ENCODE measurements around the gene ADRA1B.

DNA sequence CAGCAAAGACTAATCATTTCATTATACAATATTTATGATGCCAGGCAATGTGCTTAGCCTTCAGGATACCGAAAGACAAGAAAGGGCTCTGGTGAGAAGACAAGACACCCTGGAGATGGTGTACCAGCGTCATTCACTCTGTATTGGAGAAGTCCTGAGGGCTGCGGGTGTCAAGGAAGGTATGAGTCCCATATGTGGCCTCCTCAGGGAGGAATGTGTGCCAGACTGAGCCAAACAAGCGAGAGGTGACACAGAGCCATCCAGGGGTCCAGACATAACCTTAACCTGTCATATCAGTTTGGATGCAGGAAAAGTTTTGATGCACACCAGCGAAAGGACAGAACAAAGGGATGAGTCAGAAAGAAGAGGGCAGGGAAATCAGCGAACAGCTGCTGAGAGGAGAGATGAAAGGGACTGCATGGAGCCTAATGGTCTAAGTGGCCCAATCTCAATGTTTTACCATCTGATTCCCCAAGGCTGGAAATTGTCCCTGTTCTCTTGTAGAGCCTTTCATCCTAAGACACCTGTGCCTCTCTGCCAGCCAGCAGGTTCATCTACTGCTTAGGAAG lies 38.9 kb downstream of the ADRA1B start:
- TF ChIP-seq MYC (IDR thresholded peaks at IDR 0.05; ENCODE audit: low read depth, low read length) (no peak), POLR2A (IDR thresholded peaks at IDR 0.05; ENCODE audit: low read depth, low read length) (no peak), POLR2AphosphoS5 (IDR thresholded peaks at IDR 0.05; ENCODE audit: insufficient read depth, low read depth, low read length) (no peak)
- TF ChIP-seq, protein P1, sequence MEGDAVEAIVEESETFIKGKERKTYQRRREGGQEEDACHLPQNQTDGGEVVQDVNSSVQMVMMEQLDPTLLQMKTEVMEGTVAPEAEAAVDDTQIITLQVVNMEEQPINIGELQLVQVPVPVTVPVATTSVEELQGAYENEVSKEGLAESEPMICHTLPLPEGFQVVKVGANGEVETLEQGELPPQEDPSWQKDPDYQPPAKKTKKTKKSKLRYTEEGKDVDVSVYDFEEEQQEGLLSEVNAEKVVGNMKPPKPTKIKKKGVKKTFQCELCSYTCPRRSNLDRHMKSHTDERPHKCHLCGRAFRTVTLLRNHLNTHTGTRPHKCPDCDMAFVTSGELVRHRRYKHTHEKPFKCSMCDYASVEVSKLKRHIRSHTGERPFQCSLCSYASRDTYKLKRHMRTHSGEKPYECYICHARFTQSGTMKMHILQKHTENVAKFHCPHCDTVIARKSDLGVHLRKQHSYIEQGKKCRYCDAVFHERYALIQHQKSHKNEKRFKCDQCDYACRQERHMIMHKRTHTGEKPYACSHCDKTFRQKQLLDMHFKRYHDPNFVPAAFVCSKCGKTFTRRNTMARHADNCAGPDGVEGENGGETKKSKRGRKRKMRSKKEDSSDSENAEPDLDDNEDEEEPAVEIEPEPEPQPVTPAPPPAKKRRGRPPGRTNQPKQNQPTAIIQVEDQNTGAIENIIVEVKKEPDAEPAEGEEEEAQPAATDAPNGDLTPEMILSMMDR (IDR thresholded peaks at IDR 0.05; ENCODE audit: extremely low read depth in 1 of 2, insufficient read depth in 1 of 2, low read depth in 1 of 2, low read length in 2 of 2): no peak
